HepG2 (cell line): ENCODE data around the gene ACOT13. TPM values are rescaled to one million over a fixed set of nuclear protein-coding genes. Genes with fewer than 3 reads are reported as not detected.

Source experiments
- ATAC-seq: fragments of 200-7000 bp; cut with Tn5 transposase; 3 replicates; pipeline ENCODE4 v1.9.1; 2020; ENCODE audit warnings: mild to moderate bottlenecking, moderate library complexity
- BruUV-seq: library from RNA; stranded (reverse); fragments of 400-500 nt; replicated peaks from 2 replicates; lab custom pipeline; 2021; lab: Mats Ljungman, UMichigan
- CTCF ChIA-PET: fragments of 300-600 bp; formaldehyde crosslinking; extraction: SDS; loops from one replicate; lab custom pipeline; 2021; ENCODE audit warnings: low total read pairs, inconsistent platforms, low intra/inter-chr PET ratio; lab: Yijun Ruan, JAX
- POLR2A ChIA-PET: fragments of 350-600 bp; sonication (Branson Sonifier 250); formaldehyde crosslinking; loops from one replicate; lab custom pipeline; 2020; ENCODE audit warnings: antibody characterized with exemption, inconsistent platforms; lab: Yijun Ruan, JAX
- DNase-seq: peaks from one replicate; pipeline ENCODE4 v3.0.0-alpha.2; 2015; ENCODE audit warnings: low spot score
- FAIRE-seq: peaks from 3 replicates; lab custom pipeline; 2011; peaks lifted over from hg19 to GRCh38; lab: Jason Lieb, UNC
- H2AFZ ChIP-seq: one replicate; pipeline ENCODE4 v1.6.1; 2011; ENCODE audit warnings: low read length, inconsistent platforms
- H3K27ac ChIP-seq: fragments of 300-600 bp; 3 replicates; pipeline ENCODE4 v1.8.0; 2011; ENCODE audit warnings: mixed run types, mild to moderate bottlenecking, mixed read lengths, low read length, inconsistent platforms; ENCODE audit not compliant: insufficient read depth; ENCODE audit errors: extremely low read length
- H3K27me3 ChIP-seq, 2 experiments: fragments of 200-600 bp in 1 of 2; 2 replicates in 1 of 2; 3 replicates in 1 of 2; pipeline versions ENCODE4 v1.6.0 to v1.8.0; 2011; ENCODE audit warnings: low read length in 2 of 2, mild to moderate bottlenecking in 2 of 2, moderate library complexity in 2 of 2, inconsistent platforms in 1 of 2; ENCODE audit not compliant: insufficient read depth in 2 of 2, control insufficient read depth in 1 of 2
- H3K36me3 ChIP-seq, 2 experiments: fragments of 200-600 bp in 1 of 2; replicated peaks in 1 of 2; 2 replicates in 1 of 2; 3 replicates in 1 of 2; pipeline versions ENCODE4 v1.5.1 to v1.8.0; 2011; ENCODE audit warnings: low read length in 2 of 2, inconsistent platforms in 1 of 2; ENCODE audit not compliant: insufficient read depth in 2 of 2, control insufficient read depth in 1 of 2
- H3K4me1 ChIP-seq: 2 replicates; pipeline ENCODE4 v1.5.1; 2012; ENCODE audit warnings: low read length, inconsistent platforms; ENCODE audit not compliant: insufficient read depth
- H3K4me2 ChIP-seq: 2 replicates; pipeline ENCODE4 v1.6.0; 2011; ENCODE audit warnings: low read depth, low read length, inconsistent platforms
- H3K4me3 ChIP-seq, 3 experiments: fragments of 200-600 bp in 1 of 3; sonication (generic), shearing (Covaris generic) in 1 of 3; replicated peaks in 1 of 3; 2 replicates each; pipeline ENCODE4 v1.5.1; 2011 to 2016; ENCODE audit warnings: low read length in 3 of 3, inconsistent platforms in 2 of 3, low read depth in 2 of 3, mild to moderate bottlenecking in 2 of 3, control low read depth in 1 of 3, mixed read lengths in 1 of 3; ENCODE audit not compliant: insufficient read depth in 1 of 3
- H3K79me2 ChIP-seq: one replicate; pipeline ENCODE4 v1.6.1; 2011; ENCODE audit warnings: low read length, inconsistent platforms; ENCODE audit not compliant: insufficient read depth
- H3K9ac ChIP-seq: 2 replicates; pipeline ENCODE4 v1.6.0; 2011; ENCODE audit warnings: mild to moderate bottlenecking, low read depth, low read length, inconsistent platforms; ENCODE audit not compliant: insufficient read depth
- H3K9me3 ChIP-seq: 2 replicates; pipeline ENCODE4 v1.5.1; 2012; ENCODE audit warnings: mild to moderate bottlenecking, low read length
- H4K20me1 ChIP-seq: 2 replicates; pipeline ENCODE4 v1.6.0; 2011; ENCODE audit warnings: inconsistent platforms, mild to moderate bottlenecking, low read length, moderate library complexity; ENCODE audit not compliant: insufficient read depth
- AKNA ChIP-seq: sonication (generic); formaldehyde crosslinking; IDR thresholded peaks from 2 replicates; pipeline ENCODE4 v1.4.0; 2020; ENCODE audit warnings: missing genetic modification reagents, borderline replicate concordance
- CREB1 ChIP-seq, 2 experiments: fragments of 450-650 bp in 1 of 2; IDR thresholded peaks; 2 replicates each; pipeline ENCODE4 v1.6.1; 2016 to 2017; ENCODE audit warnings: control low read depth in 1 of 2, mild to moderate bottlenecking in 1 of 2, missing compliant biosample characterization in 1 of 2, missing genetic modification characterization in 1 of 2
- DRAP1 ChIP-seq: IDR thresholded peaks from 2 replicates; pipeline ENCODE4 v1.6.1; 2016; ENCODE audit warnings: missing genetic modification reagents, missing compliant biosample characterization
- ETV6 ChIP-seq: sonication (generic); formaldehyde crosslinking; conservative IDR thresholded peaks from 2 replicates; pipeline ENCODE4 v1.4.0; 2020; ENCODE audit warnings: missing genetic modification reagents
- HMGXB4 ChIP-seq, 2 experiments: sonication (generic) in 1 of 2; formaldehyde crosslinking in 1 of 2; IDR thresholded peaks; 2 replicates each; pipeline versions ENCODE4 v1.4.0 to v1.6.1; 2018 to 2020; ENCODE audit warnings: missing genetic modification reagents in 2 of 2, borderline replicate concordance in 1 of 2, low read depth in 1 of 2, mild to moderate bottlenecking in 1 of 2, missing biosample characterization in 1 of 2
- NCOA1 ChIP-seq: sonication (generic); formaldehyde crosslinking; IDR thresholded peaks from 2 replicates; pipeline ENCODE4 v1.9.0; 2021; ENCODE audit warnings: missing genetic modification reagents
- SMYD3 ChIP-seq: sonication (generic); formaldehyde crosslinking; IDR thresholded peaks from 2 replicates; pipeline ENCODE4 v1.8.1; 2023; ENCODE audit warnings: mild to moderate bottlenecking, missing genetic modification reagents
- ZNF160 ChIP-seq: sonication (generic); formaldehyde crosslinking; IDR thresholded peaks from 2 replicates; pipeline ENCODE4 v1.8.0; 2022; ENCODE audit warnings: mild to moderate bottlenecking, inconsistent platforms, missing genetic modification reagents
- ZNF567 ChIP-seq: sonication (generic); formaldehyde crosslinking; IDR thresholded peaks from 2 replicates; pipeline ENCODE4 v1.8.1; 2023; ENCODE audit warnings: mild to moderate bottlenecking, missing genetic modification reagents, borderline replicate concordance
- ZNF691 ChIP-seq: sonication (generic); formaldehyde crosslinking; IDR thresholded peaks from 2 replicates; pipeline ENCODE4 v1.4.0; 2020; ENCODE audit warnings: missing genetic modification reagents, low read depth, mild to moderate bottlenecking, borderline replicate concordance
- ZUFSP ChIP-seq: sonication (generic); formaldehyde crosslinking; IDR thresholded peaks from 2 replicates; pipeline ENCODE4 v1.9.0; 2021; ENCODE audit warnings: missing genetic modification reagents, mild to moderate bottlenecking, borderline replicate concordance
- WGBS: methylation state at CpG from one replicate; pipeline ENCODE4 v1.1.6; 2017; ENCODE audit warnings: low lambda C conversion rate; 5-methylcytosine and 5-hydroxymethylcytosine counted together
- in situ Hi-C: cut with HindIII; loops from 2 replicates; pipeline ENCODE4 v1.10.0; 2017; ENCODE audit warnings: low pct_unique_long_range_greater_than_20kb; ENCODE audit not compliant: extremely low pct_ligation_motif_present
- intact Hi-C: fragments of 100-400 bp; cut with micrococcal nuclease; formaldehyde crosslinking; loops from one replicate; pipeline ENCODE4 v1.10.0; 2022; ENCODE audit not compliant: unreplicated experiment
- polyA plus RNA-seq, 8 experiments: library from polyadenylated mRNA; depleted of rRNA in 3 of 8; stranded (reverse) in 7 of 8; unstranded in 1 of 8; fragments of >200 nt; fragmentation: Illumina TruSeq in 4 of 8; extraction: Trizol in 4 of 8; gene quantifications; 2 replicates each; pipeline versions ENCODE4 v1.2.1 to v1.2.3, GENCODE V29; 2011 to 2016; ENCODE audit warnings: low read depth in 4 of 8, missing spikeins in 1 of 8, mixed read lengths in 1 of 8; ENCODE audit not compliant: insufficient read depth in 1 of 8
- total RNA-seq, 5 experiments: library from RNA; depleted of rRNA; stranded (reverse); fragments of >200 nt; fragmentation: Illumina TruSeq; extraction: Trizol; gene quantifications; 2 replicates each; pipeline ENCODE4 v1.2.3, GENCODE V29; 2016; ENCODE audit warnings: low read depth in 1 of 5

Gene ACOT13
- total and polyA plus RNA-seq, 2 of the 13 experiments (the other 11 are each of a cell fraction or from before 2014, with no cell fraction given) = 31.5 to 45.1 TPM

GRCh38 chr6:24721461-24722215, 54.8 kb downstream of the ACOT13 start:
- H3K36me3 ChIP-seq = no peaks in the 10 kb centered on the region; a peak in 2 of 5 replicates
- FAIRE-seq (no peak), ATAC-seq (peak; percentile 80), DNase-seq (no peak)
- H3K27me3 ChIP-seq = no peaks in the 10 kb centered on the region; a peak in 1 of 5 replicates
- H3K4me1 ChIP-seq = peaks cover 26% of the 10 kb centered on the region
- intact Hi-C loops = loop anchor here (1.0 to 2.0 kb wide), 2 partner anchors 54 to 55 kb away; partner anchors contain the start of genes ACOT13 and TDP2
- H3K9me3 ChIP-seq = no peaks in the 10 kb centered on the region
- H4K20me1 ChIP-seq = peaks cover 29% of the 10 kb centered on the region
- H3K9ac ChIP-seq = peak overlapping the region; percentile 86
- BruUV-seq = TSS peak; percentile 98
- in situ Hi-C loops = no loop called here
- H2AFZ ChIP-seq = peak overlapping the region; percentile 45
- peaks cover 39% of the 10 kb centered on the region for H3K79me2 ChIP-seq
- ChIA-PET CTCF (no interaction called here), POLR2A (interaction anchor here (0.6 to 2.1 kb wide), 25 partner anchors 9 to 1324 kb away, joined by 3 to 22 read pairs (median 5); partner anchors contain the start of genes ACOT13, ALDH5A1, GMNN and TDP2)
- 5% methylated on average over 26 of the region's 26 CpGs for WGBS
- peak overlapping the region; percentile 55 to 73 (median 65) for H3K4me3 ChIP-seq
- peak overlapping the region; percentile 94 for H3K27ac ChIP-seq
- peak overlapping the region; percentile 96 for H3K4me2 ChIP-seq
- TF ChIP-seq HMGXB4 (CRISPR knock-in tag; IDR thresholded peaks at IDR 0.05; ENCODE audit: borderline replicate concordance in 1 of 2, low read depth in 1 of 2) = peak; percentile 8 to 93; a peak in 3 of 4 replicates
- TF ChIP-seq CREB1 (IDR thresholded peaks at IDR 0.05) = no peak
- peak; percentile 13; the same call in 1 of the 2 replicates for TF ChIP-seq CREB1 (CRISPR knock-in tag; IDR thresholded peaks at IDR 0.05)
- peak; percentile 90; the same call in 1 of the 2 replicates for TF ChIP-seq ZNF160
- TF ChIP-seq NCOA1 (CRISPR knock-in tag) = no peak
- peak; percentile 90; the same call in 1 of the 2 replicates for TF ChIP-seq ZNF691 (CRISPR knock-in tag)
- peak; percentile 74; the same call in 1 of the 2 replicates for TF ChIP-seq ETV6 (CRISPR knock-in tag)
- peak; percentile 75; the same call in 1 of the 2 replicates for TF ChIP-seq AKNA (CRISPR knock-in tag)
- no peak for TF ChIP-seq ZUFSP (CRISPR knock-in tag)
- no peak; the same call in 1 of the 2 replicates for TF ChIP-seq DRAP1 (CRISPR knock-in tag)
- no peak for TF ChIP-seq ZNF567 (CRISPR knock-in tag)
- TF ChIP-seq SMYD3 (CRISPR knock-in tag) = peak; percentile 87
